MM.1S (cell line): Measurements from ENCODE around the gene DHPS.

ENCODE experiments used
- EZH2 ChIP-seq: fragments of 300-600 bp; sonication (generic); optimal IDR thresholded peaks from 2 replicates; pipeline ENCODE3; 2017; ENCODE audit warnings: low read depth, mild to moderate bottlenecking, antibody characterized with exemption, low read length, mixed read lengths
- EZH2phosphoT487 ChIP-seq: fragments of 300-600 bp; sonication (generic); IDR thresholded peaks from 2 replicates; pipeline ENCODE4 v1.6.1; 2018; ENCODE audit warnings: antibody characterized with exemption, low read length
- TF ChIP-seq, protein P1 (sequence below): fragments of 300-600 bp; sonication (generic); IDR thresholded peaks from 2 replicates; pipeline ENCODE4 v1.5.1; 2016; ENCODE audit warnings: antibody characterized with exemption, low read length, mixed read lengths

DNA sequence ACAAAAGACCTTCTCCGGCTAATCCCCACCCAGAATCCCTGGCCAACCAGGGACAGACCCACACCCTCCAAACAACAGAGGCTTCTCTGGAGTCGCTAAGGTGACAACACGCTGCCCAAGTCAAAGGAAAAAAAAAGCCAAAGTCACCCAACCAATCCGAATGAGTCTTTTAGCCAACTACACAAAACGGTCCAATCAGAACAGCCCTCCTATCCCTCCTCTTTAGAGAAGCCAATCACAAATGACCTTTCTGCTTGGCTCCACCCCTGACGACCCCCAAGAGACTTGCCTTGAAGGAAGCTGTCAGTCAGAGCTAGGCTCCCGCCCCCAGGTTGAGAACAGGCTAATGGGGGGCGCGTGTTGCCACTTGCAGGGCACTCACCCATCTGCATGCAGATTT is 21.4 kb upstream of the DHPS start:
- TF ChIP-seq, protein P1, sequence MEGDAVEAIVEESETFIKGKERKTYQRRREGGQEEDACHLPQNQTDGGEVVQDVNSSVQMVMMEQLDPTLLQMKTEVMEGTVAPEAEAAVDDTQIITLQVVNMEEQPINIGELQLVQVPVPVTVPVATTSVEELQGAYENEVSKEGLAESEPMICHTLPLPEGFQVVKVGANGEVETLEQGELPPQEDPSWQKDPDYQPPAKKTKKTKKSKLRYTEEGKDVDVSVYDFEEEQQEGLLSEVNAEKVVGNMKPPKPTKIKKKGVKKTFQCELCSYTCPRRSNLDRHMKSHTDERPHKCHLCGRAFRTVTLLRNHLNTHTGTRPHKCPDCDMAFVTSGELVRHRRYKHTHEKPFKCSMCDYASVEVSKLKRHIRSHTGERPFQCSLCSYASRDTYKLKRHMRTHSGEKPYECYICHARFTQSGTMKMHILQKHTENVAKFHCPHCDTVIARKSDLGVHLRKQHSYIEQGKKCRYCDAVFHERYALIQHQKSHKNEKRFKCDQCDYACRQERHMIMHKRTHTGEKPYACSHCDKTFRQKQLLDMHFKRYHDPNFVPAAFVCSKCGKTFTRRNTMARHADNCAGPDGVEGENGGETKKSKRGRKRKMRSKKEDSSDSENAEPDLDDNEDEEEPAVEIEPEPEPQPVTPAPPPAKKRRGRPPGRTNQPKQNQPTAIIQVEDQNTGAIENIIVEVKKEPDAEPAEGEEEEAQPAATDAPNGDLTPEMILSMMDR, result no peak
- no peak for TF ChIP-seq EZH2phosphoT487
- no peak for TF ChIP-seq EZH2
